ENCODE measurements around the gene DUSP15. TPM values are rescaled to one million over a fixed set of nuclear protein-coding genes. Genes with fewer than 3 reads are reported as not detected.
A peak's percentile ranks its signal among the peaks of the same experiment; 100 is the strongest.

Gene DUSP15
- total and polyA plus RNA-seq, 9 donors, result 2.5 to 17.0 (median 6.9) TPM

- Histone ChIP-seq H3K27me3 (no peaks in the 10 kb centered on the region), H3K36me3 (no peaks in the 10 kb centered on the region), H3K9me3 (no peaks in the 10 kb centered on the region), H3K4me3 (no peak overlapping the region), H3K4me1 (ENCODE audit: insufficient read depth) (peaks cover 7% of the 10 kb centered on the region), H3K27ac (no peak overlapping the region)
- TF ChIP-seq POLR2A (IDR thresholded peaks at IDR 0.05) (no peak), CTCF (IDR thresholded peaks at IDR 0.05) (no peak), EP300 (IDR thresholded peaks at IDR 0.05) (no peak)
- DNase-seq, result no peak
- 74 to 79% (median 77%) methylated on average over 9 of the region's 9 CpGs for WGBS, 3 donors
- intact Hi-C loops (cut with DNase I), result no loop called here
Observed at GRCh38 chr20:31835554-31835953, 34.8 kb downstream of the DUSP15 start.

DNA sequence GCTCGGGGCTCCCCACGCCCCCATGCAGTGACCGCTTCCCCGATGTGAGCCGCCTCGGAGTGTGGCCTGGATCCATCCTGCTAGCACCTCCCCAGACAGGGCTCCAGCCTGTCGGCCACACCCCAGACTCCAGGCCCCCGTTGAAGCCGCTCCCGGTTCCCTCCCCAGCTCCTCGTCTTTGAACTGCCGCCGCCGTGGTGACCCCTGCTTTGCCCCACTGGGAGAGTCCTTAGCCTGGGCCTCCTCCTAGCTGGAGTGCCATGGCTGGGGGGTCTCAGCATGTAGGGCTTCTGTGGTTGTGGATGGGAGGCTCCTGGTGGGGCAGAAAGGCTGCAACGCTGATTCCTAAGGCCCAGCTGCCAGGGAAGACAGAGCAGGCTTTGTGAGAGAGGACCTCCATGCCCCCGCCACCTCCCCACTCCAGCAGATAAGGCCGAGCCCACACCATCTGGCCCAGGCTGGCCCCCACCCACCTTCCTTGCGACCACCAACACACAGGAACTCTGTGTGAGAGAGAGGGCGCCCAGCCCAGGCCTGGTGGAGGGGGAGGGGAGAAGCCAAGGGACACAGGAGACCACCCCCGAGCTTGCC is 36.3 kb downstream of the DUSP15 start:
- no peak for DNase-seq
- Histone ChIP-seq H3K27me3 (no peaks in the 10 kb centered on the region), H3K36me3 (no peaks in the 10 kb centered on the region), H3K27ac (no peak overlapping the region), H3K4me1 (ENCODE audit: insufficient read depth) (peaks cover 7% of the 10 kb centered on the region), H3K9me3 (no peaks in the 10 kb centered on the region), H3K4me3 (no peak overlapping the region)
- WGBS, 3 donors, result 39 to 55% (median 53%) methylated on average over 15 to 20 of the region's 20 CpGs
- no peak for TF ChIP-seq EP300 (IDR thresholded peaks at IDR 0.05)
- intact Hi-C loops (cut with DNase I), result no loop called here

- 53 to 63% (median 55%) methylated on average over 10 to 14 of the region's 14 CpGs for WGBS, 3 donors
Observed at GRCh38 chr20:31833130-31833930, 37.0 kb downstream of the DUSP15 start.

GRCh38 chr20:31831771-31832306 is 38.5 kb downstream of the DUSP15 start:
- no peaks in the 10 kb centered on the region for H3K36me3 ChIP-seq
- H3K4me3 ChIP-seq, result no peak overlapping the region
- H3K27me3 ChIP-seq, result no peaks in the 10 kb centered on the region
- H3K27ac ChIP-seq, result no peak overlapping the region
- TF ChIP-seq POLR2A (IDR thresholded peaks at IDR 0.05) (no peak), EP300 (IDR thresholded peaks at IDR 0.05) (no peak), CTCF (IDR thresholded peaks at IDR 0.05) (no peak)
- no peak for DNase-seq
- H3K4me1 ChIP-seq (ENCODE audit: insufficient read depth), result peaks cover 5% of the 10 kb centered on the region
- 83 to 88% (median 84%) methylated on average over 17 of the region's 17 CpGs for WGBS, 3 donors
- intact Hi-C loops (cut with DNase I), result no loop called here
- H3K9me3 ChIP-seq, result no peaks in the 10 kb centered on the region

More at GRCh38 chr20:31833130-31833930, 37.0 kb downstream of the DUSP15 start:
- peaks cover 6% of the 10 kb centered on the region for H3K4me1 ChIP-seq (ENCODE audit: insufficient read depth)
- peak in 4 of 5 donors; percentile 51 to 76 (median 63) for DNase-seq
- H3K36me3 ChIP-seq, result no peaks in the 10 kb centered on the region
- no peaks in the 10 kb centered on the region for H3K27me3 ChIP-seq
- no peak overlapping the region for H3K4me3 ChIP-seq
- no peak overlapping the region for H3K27ac ChIP-seq
- intact Hi-C loops (cut with DNase I), result no loop called here
- TF ChIP-seq CTCF (IDR thresholded peaks at IDR 0.05) (peak; percentile 34 to 44 (median 41)), EP300 (IDR thresholded peaks at IDR 0.05) (no peak), POLR2A (IDR thresholded peaks at IDR 0.05) (no peak)
- no peaks in the 10 kb centered on the region for H3K9me3 ChIP-seq

Data from ovary (tissue), 9 donors.